ENCODE data around the gene SPDYE2B. TPM values are rescaled to one million over a fixed set of nuclear protein-coding genes. Genes with fewer than 3 reads are reported as not detected.
"Not testable (repeated sequence)": the region's sequence is repeated elsewhere in the genome, so short reads cannot be mapped to it uniquely, and the experiment has no call there.

SPDYE2B gene
- total and polyA plus RNA-seq, 2 donors (not counting 1 experiment from before 2014, with no cell fraction given) = not detected

- ATAC-seq (ENCODE audit: low read depth); H3K4me1 Mint-ChIP-seq; H3K79me2 ChIP-seq (ENCODE audit: control insufficient read depth, insufficient read depth, low read length); DNase-seq; H2AFZ ChIP-seq (ENCODE audit: insufficient read depth, low read depth, low read length, poor library complexity, severe bottlenecking); H3K36me3 ChIP-seq (replicated peaks in 1 of 2; ENCODE audit: control extremely low read depth in 1 of 2, control insufficient read depth in 1 of 2, extremely low read depth in 1 of 2, insufficient read depth in 2 of 2, low read length in 1 of 2); H3K27me3 ChIP-seq (replicated peaks in 1 of 4; ENCODE audit: control extremely low read depth in 1 of 4, control insufficient read depth in 3 of 4, insufficient read depth in 4 of 4, low read length in 3 of 4); CTCF ChIA-PET; H3K9me3 Mint-ChIP-seq (ENCODE audit: insufficient read depth); H3K4me3 ChIP-seq (ENCODE audit: control extremely low read depth in 1 of 5, extremely low read depth in 1 of 5, insufficient read depth in 1 of 5, low read depth in 2 of 5, low read length in 4 of 5); H4K20me1 ChIP-seq (ENCODE audit: control insufficient read depth, insufficient read depth, low read length, poor library complexity, severe bottlenecking); H3K27ac ChIP-seq (ENCODE audit: low read length in 2 of 2); H3K27me3 Mint-ChIP-seq; H3K9me3 ChIP-seq (ENCODE audit: control extremely low read depth in 1 of 3, control insufficient read depth in 2 of 3, insufficient read depth in 1 of 3, low read length in 2 of 3); H3K27ac Mint-ChIP-seq; H3K4me2 ChIP-seq (replicated peaks; ENCODE audit: low read depth, low read length, poor library complexity, severe bottlenecking); H3K4me1 ChIP-seq (ENCODE audit: control insufficient read depth in 2 of 2, insufficient read depth in 2 of 2, low read length in 2 of 2); intact Hi-C loops (cut with micrococcal nuclease); H3K9ac ChIP-seq (ENCODE audit: low read length); H3K4me3 Mint-ChIP-seq; POLR2A ChIA-PET: not testable (repeated sequence)
- no CpG with 5 or more reads among the region's 9 CpGs for WGBS (ENCODE audit: insufficient coverage)
These were observed 23.4 kb downstream of the SPDYE2B start for GRCh38 chr7:102673447-102674067.

GRCh38 chr7:102675545-102675944, 25.4 kb downstream of the SPDYE2B start:
- H4K20me1 ChIP-seq (ENCODE audit: control insufficient read depth, insufficient read depth, low read length, poor library complexity, severe bottlenecking); H3K9me3 ChIP-seq (ENCODE audit: control extremely low read depth in 1 of 3, control insufficient read depth in 2 of 3, insufficient read depth in 1 of 3, low read length in 2 of 3); H3K9me3 Mint-ChIP-seq (ENCODE audit: insufficient read depth); H2AFZ ChIP-seq (ENCODE audit: insufficient read depth, low read depth, low read length, poor library complexity, severe bottlenecking); H3K4me3 ChIP-seq (ENCODE audit: control extremely low read depth in 1 of 5, extremely low read depth in 1 of 5, insufficient read depth in 1 of 5, low read depth in 2 of 5, low read length in 4 of 5); H3K36me3 ChIP-seq (replicated peaks in 1 of 2; ENCODE audit: control extremely low read depth in 1 of 2, control insufficient read depth in 1 of 2, extremely low read depth in 1 of 2, insufficient read depth in 2 of 2, low read length in 1 of 2); H3K4me2 ChIP-seq (replicated peaks; ENCODE audit: low read depth, low read length, poor library complexity, severe bottlenecking); H3K27me3 ChIP-seq (replicated peaks in 1 of 4; ENCODE audit: control extremely low read depth in 1 of 4, control insufficient read depth in 3 of 4, insufficient read depth in 4 of 4, low read length in 3 of 4); H3K79me2 ChIP-seq (ENCODE audit: control insufficient read depth, insufficient read depth, low read length); H3K4me1 Mint-ChIP-seq; H3K27ac Mint-ChIP-seq; H3K9ac ChIP-seq (ENCODE audit: low read length); CTCF ChIA-PET; H3K4me1 ChIP-seq (ENCODE audit: control insufficient read depth in 2 of 2, insufficient read depth in 2 of 2, low read length in 2 of 2); ATAC-seq (ENCODE audit: low read depth); intact Hi-C loops (cut with micrococcal nuclease); H3K27ac ChIP-seq (ENCODE audit: low read length in 2 of 2); POLR2A ChIA-PET; DNase-seq; H3K4me3 Mint-ChIP-seq; H3K27me3 Mint-ChIP-seq: not testable (repeated sequence)
- 89% methylated on average over 1 of the region's 2 CpGs for WGBS (ENCODE audit: insufficient coverage)

GRCh38 chr7:102680780-102681179, 30.7 kb downstream of the SPDYE2B start:
- intact Hi-C loops (cut with micrococcal nuclease); POLR2A ChIA-PET; H3K36me3 ChIP-seq (replicated peaks in 1 of 2; ENCODE audit: control extremely low read depth in 1 of 2, control insufficient read depth in 1 of 2, extremely low read depth in 1 of 2, insufficient read depth in 2 of 2, low read length in 1 of 2); H3K9me3 ChIP-seq (ENCODE audit: control extremely low read depth in 1 of 3, control insufficient read depth in 2 of 3, insufficient read depth in 1 of 3, low read length in 2 of 3); H3K27me3 Mint-ChIP-seq; H2AFZ ChIP-seq (ENCODE audit: insufficient read depth, low read depth, low read length, poor library complexity, severe bottlenecking); H3K79me2 ChIP-seq (ENCODE audit: control insufficient read depth, insufficient read depth, low read length); H3K27me3 ChIP-seq (replicated peaks in 1 of 4; ENCODE audit: control extremely low read depth in 1 of 4, control insufficient read depth in 3 of 4, insufficient read depth in 4 of 4, low read length in 3 of 4); H4K20me1 ChIP-seq (ENCODE audit: control insufficient read depth, insufficient read depth, low read length, poor library complexity, severe bottlenecking); H3K4me2 ChIP-seq (replicated peaks; ENCODE audit: low read depth, low read length, poor library complexity, severe bottlenecking); H3K4me3 Mint-ChIP-seq; H3K9me3 Mint-ChIP-seq (ENCODE audit: insufficient read depth); DNase-seq; H3K4me3 ChIP-seq (ENCODE audit: control extremely low read depth in 1 of 5, extremely low read depth in 1 of 5, insufficient read depth in 1 of 5, low read depth in 2 of 5, low read length in 4 of 5); H3K4me1 Mint-ChIP-seq; H3K4me1 ChIP-seq (ENCODE audit: control insufficient read depth in 2 of 2, insufficient read depth in 2 of 2, low read length in 2 of 2); H3K27ac ChIP-seq (ENCODE audit: low read length in 2 of 2); CTCF ChIA-PET; ATAC-seq (ENCODE audit: low read depth); H3K9ac ChIP-seq (ENCODE audit: low read length); H3K27ac Mint-ChIP-seq: not testable (repeated sequence)
- no CpG with 5 or more reads among the region's 5 CpGs for WGBS (ENCODE audit: insufficient coverage)

GRCh38 chr7:102682560-102682959, 32.4 kb downstream of the SPDYE2B start:
- H3K27ac Mint-ChIP-seq; POLR2A ChIA-PET; H2AFZ ChIP-seq (ENCODE audit: insufficient read depth, low read depth, low read length, poor library complexity, severe bottlenecking); H3K9me3 ChIP-seq (ENCODE audit: control extremely low read depth in 1 of 3, control insufficient read depth in 2 of 3, insufficient read depth in 1 of 3, low read length in 2 of 3); H3K9ac ChIP-seq (ENCODE audit: low read length); H3K4me3 ChIP-seq (ENCODE audit: control extremely low read depth in 1 of 5, extremely low read depth in 1 of 5, insufficient read depth in 1 of 5, low read depth in 2 of 5, low read length in 4 of 5); H3K36me3 ChIP-seq (replicated peaks in 1 of 2; ENCODE audit: control extremely low read depth in 1 of 2, control insufficient read depth in 1 of 2, extremely low read depth in 1 of 2, insufficient read depth in 2 of 2, low read length in 1 of 2); CTCF ChIA-PET; H3K4me1 Mint-ChIP-seq; H3K4me1 ChIP-seq (ENCODE audit: control insufficient read depth in 2 of 2, insufficient read depth in 2 of 2, low read length in 2 of 2); H3K27ac ChIP-seq (ENCODE audit: low read length in 2 of 2); H3K27me3 ChIP-seq (replicated peaks in 1 of 4; ENCODE audit: control extremely low read depth in 1 of 4, control insufficient read depth in 3 of 4, insufficient read depth in 4 of 4, low read length in 3 of 4); H4K20me1 ChIP-seq (ENCODE audit: control insufficient read depth, insufficient read depth, low read length, poor library complexity, severe bottlenecking); H3K27me3 Mint-ChIP-seq; H3K4me2 ChIP-seq (replicated peaks; ENCODE audit: low read depth, low read length, poor library complexity, severe bottlenecking); intact Hi-C loops (cut with micrococcal nuclease); H3K79me2 ChIP-seq (ENCODE audit: control insufficient read depth, insufficient read depth, low read length); H3K4me3 Mint-ChIP-seq; DNase-seq; ATAC-seq (ENCODE audit: low read depth); H3K9me3 Mint-ChIP-seq (ENCODE audit: insufficient read depth): not testable (repeated sequence)
- no CpG with 5 or more reads among the region's 5 CpGs for WGBS (ENCODE audit: insufficient coverage)

Data from B cell (primary cell).